Upper lobe of left lung (tissue), 4 donors: ENCODE measurements around the gene FASTKD3.

Experiments
- EP300 ChIP-seq, 4 donors: sonication (generic); formaldehyde crosslinking; IDR thresholded peaks; one replicate each; pipeline ENCODE4 v1.5.1; 2017; ENCODE audit warnings: antibody characterized with exemption in 4 of 4, control low read depth in 2 of 4
- POLR2A ChIP-seq, 4 donors: fragments of 450-650 bp; IDR thresholded peaks; one replicate each; pipeline ENCODE4 v1.5.1; 2016 to 2017; ENCODE audit warnings: antibody characterized with exemption in 4 of 4, mild to moderate bottlenecking in 2 of 4

DNA sequence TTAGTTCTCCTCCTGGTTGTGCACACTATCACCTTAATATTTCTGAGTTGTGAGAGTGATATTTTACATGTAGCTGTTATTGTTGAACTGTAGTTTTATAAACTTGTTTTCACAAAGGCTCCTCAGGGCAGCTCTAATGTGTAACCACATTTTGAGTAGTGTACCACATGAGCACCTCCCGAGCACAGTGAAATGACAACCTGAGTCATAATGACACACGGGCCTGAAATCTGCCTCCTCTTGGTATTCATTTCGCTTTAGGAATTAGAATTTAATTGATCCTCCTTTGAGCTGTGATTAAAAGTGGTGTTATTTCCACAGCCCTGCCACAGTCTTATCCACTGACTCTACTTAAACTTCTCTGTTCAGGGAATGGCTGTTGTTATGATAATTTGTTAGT lies 8.0 kb upstream of the FASTKD3 start:
- no peak for TF ChIP-seq POLR2A (IDR thresholded peaks at IDR 0.05)
- no peak for TF ChIP-seq EP300 (IDR thresholded peaks at IDR 0.05)
